Vagina (tissue), 2 donors: Measurements from ENCODE around the gene SLC35E4. TPM values are rescaled to one million over a fixed set of nuclear protein-coding genes. Genes with fewer than 3 reads are reported as not detected.

Source experiments
- DNase-seq, 2 donors: peaks; one replicate each; pipeline ENCODE4 v3.0.0-alpha.2; 2017; ENCODE audit errors: extremely low spot score in 2 of 2
- H3K27ac ChIP-seq: fragments of 200-600 bp; sonication (generic); one replicate; pipeline ENCODE4 v1.5.1; 2019
- H3K27me3 ChIP-seq: fragments of 200-600 bp; sonication (generic); one replicate; pipeline ENCODE4 v1.5.1; 2019
- H3K36me3 ChIP-seq, 2 donors: fragments of 200-600 bp; sonication (generic); one replicate each; pipeline ENCODE4 v1.5.1; 2017 to 2019
- H3K4me1 ChIP-seq: fragments of 200-600 bp; sonication (generic); one replicate; pipeline ENCODE4 v1.5.1; 2019
- H3K4me3 ChIP-seq, 2 donors: fragments of 200-600 bp; sonication (generic); 1 replicate in 1 of 2; 2 replicates in 1 of 2; pipeline ENCODE4 v1.5.1; 2016 to 2019
- H3K9me3 ChIP-seq: fragments of 200-600 bp; sonication (generic); one replicate; pipeline ENCODE4 v1.5.1; 2019
- CTCF ChIP-seq, 3 experiments: fragments of 450-650 bp in 2 of 3; fragments of 200-600 bp in 1 of 3; sonication (generic) in 1 of 3; IDR thresholded peaks; one replicate each; pipeline ENCODE4 v1.5.1; 2017 to 2019; ENCODE audit warnings: antibody characterized with exemption in 3 of 3, mild to moderate bottlenecking in 2 of 3, moderate library complexity in 2 of 3
- POLR2A ChIP-seq, 2 donors: fragments of 450-650 bp; IDR thresholded peaks; one replicate each; pipeline ENCODE4 v1.6.1; 2017; ENCODE audit warnings: antibody characterized with exemption in 2 of 2, mild to moderate bottlenecking in 2 of 2, moderate library complexity in 2 of 2
- POLR2AphosphoS5 ChIP-seq, 2 donors: sonication (generic); formaldehyde crosslinking; IDR thresholded peaks; one replicate each; pipeline ENCODE4 v1.9.0; 2017; ENCODE audit warnings: antibody characterized with exemption in 2 of 2, mild to moderate bottlenecking in 2 of 2, low read depth in 1 of 2; ENCODE audit not compliant: insufficient read depth in 1 of 2
- intact Hi-C: fragments of 100-400 bp; cut with DNase I; formaldehyde crosslinking; loops from one replicate; pipeline ENCODE4 v1.15.1; 2023
- total RNA-seq: library from RNA; depleted of rRNA; stranded (reverse); fragments of >200 nt; gene quantifications from one replicate; pipeline ENCODE4 v1.2.3, GENCODE V29; 2016

SLC35E4 gene
- total RNA-seq, 1 donor from 2014 or later: 6.4 TPM

- no peak for DNase-seq
- TF ChIP-seq POLR2A (IDR thresholded peaks at IDR 0.05): no peak
- TF ChIP-seq CTCF (IDR thresholded peaks at IDR 0.05): no peak
- TF ChIP-seq POLR2AphosphoS5 (IDR thresholded peaks at IDR 0.05; ENCODE audit: insufficient read depth in 1 of 2, low read depth in 1 of 2): no peak
- intact Hi-C loops: no loop called here
- Histone ChIP-seq H3K27me3 (no peaks in the 10 kb centered on the region), H3K36me3 (no peaks in the 10 kb centered on the region), H3K9me3 (no peaks in the 10 kb centered on the region), H3K27ac (no peak overlapping the region), H3K4me3 (no peak overlapping the region), H3K4me1 (no peaks in the 10 kb centered on the region)
Measured at GRCh38 chr22:30685178-30685577, 49.6 kb downstream of the SLC35E4 start.

GRCh38 chr22:30687358-30687757 is 51.8 kb downstream of the SLC35E4 start:
- H3K36me3 ChIP-seq: no peaks in the 10 kb centered on the region
- DNase-seq: no peak
- H3K9me3 ChIP-seq: no peaks in the 10 kb centered on the region
- intact Hi-C loops: no loop called here
- no peak overlapping the region for H3K4me3 ChIP-seq
- H3K4me1 ChIP-seq: no peaks in the 10 kb centered on the region
- no peaks in the 10 kb centered on the region for H3K27me3 ChIP-seq
- TF ChIP-seq CTCF (IDR thresholded peaks at IDR 0.05) (no peak), POLR2AphosphoS5 (IDR thresholded peaks at IDR 0.05; ENCODE audit: insufficient read depth in 1 of 2, low read depth in 1 of 2) (no peak), POLR2A (IDR thresholded peaks at IDR 0.05) (no peak)
- H3K27ac ChIP-seq: no peak overlapping the region

GRCh38 chr22:30689622-30690021 is 54.0 kb downstream of the SLC35E4 start:
- no peak for DNase-seq
- intact Hi-C loops: no loop called here
- H3K27ac ChIP-seq: no peak overlapping the region
- H3K4me1 ChIP-seq: no peaks in the 10 kb centered on the region
- H3K4me3 ChIP-seq: no peak overlapping the region
- TF ChIP-seq POLR2A (IDR thresholded peaks at IDR 0.05) (no peak), CTCF (IDR thresholded peaks at IDR 0.05) (no peak), POLR2AphosphoS5 (IDR thresholded peaks at IDR 0.05; ENCODE audit: insufficient read depth in 1 of 2, low read depth in 1 of 2) (no peak)
- no peaks in the 10 kb centered on the region for H3K36me3 ChIP-seq
- no peaks in the 10 kb centered on the region for H3K9me3 ChIP-seq
- no peaks in the 10 kb centered on the region for H3K27me3 ChIP-seq

GRCh38 chr22:30691204-30691603 is 55.6 kb downstream of the SLC35E4 start:
- intact Hi-C loops: no loop called here
- no peak for DNase-seq
- Histone ChIP-seq H3K4me1 (peaks cover 8% of the 10 kb centered on the region), H3K27me3 (no peaks in the 10 kb centered on the region), H3K36me3 (no peaks in the 10 kb centered on the region), H3K9me3 (no peaks in the 10 kb centered on the region), H3K4me3 (no peak overlapping the region), H3K27ac (no peak overlapping the region)
- TF ChIP-seq POLR2A (IDR thresholded peaks at IDR 0.05) (no peak), CTCF (IDR thresholded peaks at IDR 0.05) (no peak), POLR2AphosphoS5 (IDR thresholded peaks at IDR 0.05; ENCODE audit: insufficient read depth in 1 of 2, low read depth in 1 of 2) (no peak)

- peak overlapping the region; percentile 55 to 58 for H3K4me3 ChIP-seq
- H3K27me3 ChIP-seq: no peaks in the 10 kb centered on the region
- no peak for TF ChIP-seq POLR2A (IDR thresholded peaks at IDR 0.05)
- no peak for TF ChIP-seq CTCF (IDR thresholded peaks at IDR 0.05)
- no peak for TF ChIP-seq POLR2AphosphoS5 (IDR thresholded peaks at IDR 0.05; ENCODE audit: insufficient read depth in 1 of 2, low read depth in 1 of 2)
- peaks cover 8% of the 10 kb centered on the region for H3K4me1 ChIP-seq
- no peaks in the 10 kb centered on the region for H3K36me3 ChIP-seq
- no peak overlapping the region for H3K27ac ChIP-seq
- no peak for DNase-seq
- intact Hi-C loops: no loop called here
- H3K9me3 ChIP-seq: no peaks in the 10 kb centered on the region
Measured at GRCh38 chr22:30694171-30694639, 58.6 kb downstream of the SLC35E4 start.
